ENCODE measurements around the gene PIN1.
A peak's percentile ranks its signal among the peaks of the same experiment; 100 is the strongest.
"Not testable (repeated sequence)": the region's sequence is repeated elsewhere in the genome, so short reads cannot be mapped to it uniquely, and the experiment has no call there.

PIN1 gene

DNA sequence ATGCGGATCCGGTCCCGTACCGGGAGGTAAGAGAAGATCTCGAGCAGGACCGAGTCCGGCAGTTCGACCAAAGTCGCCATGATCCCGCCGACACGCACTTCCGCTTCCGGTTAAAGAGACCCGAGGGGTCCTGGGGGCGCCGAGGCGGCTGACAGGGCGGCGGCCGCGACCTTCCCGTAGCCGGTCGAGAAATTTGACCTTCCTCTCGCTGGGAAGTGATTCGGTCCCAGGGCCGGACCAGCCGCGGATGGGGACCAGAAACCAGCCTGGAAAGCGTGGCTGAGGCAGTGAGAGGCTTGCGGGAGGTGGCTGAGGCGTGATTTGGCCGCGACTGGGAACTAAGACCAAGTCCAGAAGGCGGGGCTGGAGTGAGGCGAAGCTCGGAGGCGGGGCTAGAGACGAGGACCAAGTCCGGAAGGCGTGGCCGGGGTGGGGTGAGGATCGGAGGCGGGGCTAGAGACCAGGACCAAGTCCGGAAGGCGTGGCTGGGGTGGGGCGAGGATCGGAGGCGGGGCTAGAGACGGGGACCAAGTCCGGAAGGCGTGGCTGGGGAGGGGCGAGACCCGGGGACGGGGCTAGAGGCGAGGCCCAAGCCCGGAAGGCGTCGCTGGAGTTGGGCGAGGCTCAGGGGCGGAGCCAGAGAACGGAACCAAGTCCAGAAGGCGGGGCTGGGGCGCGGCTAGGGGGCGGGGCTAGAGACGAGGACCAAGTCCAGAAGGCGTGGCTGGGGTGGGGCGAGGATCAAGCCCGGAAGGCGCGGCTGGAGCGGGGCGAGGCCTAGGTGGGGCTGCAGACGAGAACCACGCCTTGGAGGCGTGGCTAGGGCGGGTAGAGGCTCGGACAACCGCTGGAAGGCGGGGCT lies 16.2 kb upstream of the PIN1 start, which contains the start of gene FBXL12:
Gene FBXL12, minus strand, starts transcription at position 346 of the 862 bp plus-strand sequence. Its CDS starts 266 bp downstream, at position 80.
- peak; percentile 100 for DNase-seq (ENCODE audit: low spot score)

DNA sequence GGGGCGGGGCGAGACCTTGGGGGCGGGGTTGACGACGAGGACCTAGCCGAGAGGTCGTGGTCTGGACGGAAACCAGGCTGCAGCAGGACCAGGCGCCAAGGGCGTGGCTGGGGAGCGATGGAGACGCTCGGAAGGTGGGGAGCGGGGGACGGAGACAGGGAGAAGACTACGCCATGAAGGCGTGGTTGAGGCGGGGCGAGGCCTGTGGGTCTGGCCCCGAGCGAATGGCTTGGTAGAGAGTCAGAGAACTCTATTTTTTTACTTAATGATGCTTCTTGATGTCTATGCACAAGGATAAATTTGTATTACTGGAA lies 15.6 kb upstream of the PIN1 start:
- no peak for DNase-seq (ENCODE audit: low spot score)

DNA sequence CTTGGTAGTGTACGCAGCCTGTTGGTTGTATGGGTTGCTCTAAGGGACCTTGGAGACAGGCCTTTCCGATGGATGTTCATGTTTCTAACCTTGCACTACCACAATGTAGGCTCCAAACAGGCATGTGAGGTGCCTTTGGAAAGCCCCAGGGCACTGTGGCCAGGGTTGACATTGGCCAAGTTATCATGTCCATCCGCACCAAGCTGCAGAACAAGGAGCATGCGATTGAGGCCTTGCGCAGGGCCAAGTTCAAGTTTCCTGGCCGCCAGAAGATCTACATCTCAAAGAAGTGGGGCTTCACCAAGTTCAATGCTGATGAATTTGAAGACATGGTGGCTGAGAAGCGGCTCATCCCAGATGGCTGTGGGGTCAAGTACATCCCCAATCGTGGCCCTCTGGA lies 15.1 kb upstream of the PIN1 start:
- DNase-seq (ENCODE audit: low spot score), result not testable (repeated sequence)

DNA sequence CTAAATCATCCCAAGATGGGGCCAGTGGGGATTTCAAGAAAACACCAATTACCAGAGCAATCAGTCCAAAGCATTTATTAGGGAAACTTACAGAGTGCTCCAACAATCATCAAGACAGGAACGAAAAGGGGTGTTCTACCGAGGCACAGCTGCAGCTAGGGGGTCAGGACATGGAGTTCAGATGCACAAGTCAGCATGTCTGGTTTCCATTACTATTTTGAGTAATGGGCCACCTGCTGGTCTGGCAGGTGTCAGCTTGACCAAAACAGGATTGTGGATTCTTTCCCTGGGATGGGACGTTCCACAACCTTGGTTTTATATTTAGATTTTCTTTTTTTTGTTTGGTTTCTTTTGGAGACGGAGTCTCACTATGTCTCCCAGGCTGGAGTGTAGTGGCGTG lies 11.3 kb upstream of the PIN1 start:
- no peak for DNase-seq (ENCODE audit: low spot score)

DNA sequence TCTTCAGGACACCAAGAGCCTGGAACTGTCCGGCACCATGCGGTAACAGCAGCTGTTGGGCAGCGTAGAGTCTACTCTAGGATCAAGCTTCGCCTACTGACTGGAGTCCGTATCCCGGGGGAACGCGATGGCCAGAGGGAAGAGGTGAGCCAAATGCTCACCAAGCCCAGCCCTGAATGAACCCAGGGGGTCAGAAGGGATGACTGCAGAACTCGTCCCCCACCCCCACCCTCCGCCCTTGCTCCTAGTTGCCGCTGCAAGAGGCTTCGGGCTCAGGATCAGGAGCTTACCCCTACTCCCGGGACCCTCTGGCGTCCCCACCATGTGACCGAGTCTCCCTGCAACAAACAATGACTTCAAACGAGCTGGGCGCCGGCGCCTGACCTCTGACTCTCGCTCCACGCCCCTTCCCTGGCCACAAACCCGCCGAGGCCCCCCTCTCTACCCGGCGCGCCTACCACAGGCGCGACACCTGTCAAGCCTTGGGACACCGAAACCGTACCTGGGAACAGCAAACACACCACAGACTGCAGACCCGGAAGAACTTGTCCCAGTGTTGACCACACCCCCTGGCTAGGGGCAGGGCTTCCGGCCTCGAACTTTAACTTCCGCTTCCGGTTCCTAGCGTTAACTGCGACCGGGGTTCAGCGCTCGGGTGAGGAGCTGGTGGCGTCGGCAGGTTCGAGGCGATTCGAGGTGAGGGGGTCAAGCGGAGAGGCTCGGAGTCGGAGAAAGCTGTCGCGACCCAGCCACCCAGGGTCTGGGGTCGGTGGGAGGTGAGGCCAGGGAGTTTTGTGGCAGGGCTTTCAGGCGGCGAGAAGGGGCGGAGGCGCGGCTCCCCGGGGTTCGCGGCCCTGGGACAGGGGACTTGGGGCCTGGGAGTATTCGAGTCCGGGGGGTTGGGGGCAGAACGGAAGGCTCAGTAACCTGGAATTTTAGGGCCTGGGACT lies 7.6 kb upstream of the PIN1 start, which contains the start of gene UBL5:
Gene UBL5, plus strand, starts transcription at position 630 of the 950 bp plus-strand sequence. CDS start 420 bp downstream, outside the sequence.
- peak; percentile 93 for DNase-seq (ENCODE audit: low spot score)

DNA sequence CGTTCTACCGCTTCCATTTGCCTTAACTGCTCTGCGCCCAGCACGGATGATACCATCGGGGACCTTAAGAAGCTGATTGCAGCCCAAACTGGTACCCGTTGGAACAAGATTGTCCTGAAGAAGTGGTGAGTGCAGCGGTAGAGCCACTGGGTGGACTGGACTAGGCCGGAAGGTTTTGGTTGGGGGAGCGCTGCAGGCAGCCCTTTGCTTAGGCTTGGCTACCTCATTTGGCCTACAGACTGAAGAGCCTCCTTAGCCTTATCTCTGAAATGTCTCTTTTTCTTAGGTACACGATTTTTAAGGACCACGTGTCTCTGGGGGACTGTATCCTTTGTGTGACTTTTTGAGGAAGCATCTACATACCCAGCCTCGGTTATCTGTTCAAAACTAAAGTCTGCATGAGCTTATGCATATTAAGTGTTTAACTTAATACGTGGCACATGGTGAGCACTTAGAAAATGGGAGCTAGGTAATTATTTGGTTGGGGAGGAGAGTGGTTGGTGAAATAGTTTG lies 6.5 kb upstream of the PIN1 start:
- DNase-seq (ENCODE audit: low spot score), result no peak

DNA sequence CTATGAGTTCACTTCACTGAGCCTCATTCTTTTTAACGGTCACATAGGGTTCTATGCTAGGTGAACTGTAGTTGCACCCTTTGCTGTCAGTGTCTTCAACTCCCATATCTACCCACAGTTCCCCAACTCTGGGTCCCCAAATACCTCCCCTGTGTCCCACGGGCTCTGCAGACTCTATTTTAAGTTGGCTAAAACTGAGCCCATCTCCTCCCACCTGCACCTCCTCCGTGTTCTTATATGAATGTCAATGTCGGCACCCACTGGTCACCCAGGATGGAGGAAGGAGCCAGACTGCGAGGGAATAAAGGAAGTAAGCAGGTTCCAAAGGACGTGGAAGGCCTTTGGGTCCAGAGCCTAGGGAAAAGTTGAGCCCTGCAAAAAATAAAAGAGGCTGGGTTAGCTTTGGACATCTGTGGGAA lies 802 bp upstream of the PIN1 start:
- DNase-seq (ENCODE audit: low spot score), result no peak

DNA sequence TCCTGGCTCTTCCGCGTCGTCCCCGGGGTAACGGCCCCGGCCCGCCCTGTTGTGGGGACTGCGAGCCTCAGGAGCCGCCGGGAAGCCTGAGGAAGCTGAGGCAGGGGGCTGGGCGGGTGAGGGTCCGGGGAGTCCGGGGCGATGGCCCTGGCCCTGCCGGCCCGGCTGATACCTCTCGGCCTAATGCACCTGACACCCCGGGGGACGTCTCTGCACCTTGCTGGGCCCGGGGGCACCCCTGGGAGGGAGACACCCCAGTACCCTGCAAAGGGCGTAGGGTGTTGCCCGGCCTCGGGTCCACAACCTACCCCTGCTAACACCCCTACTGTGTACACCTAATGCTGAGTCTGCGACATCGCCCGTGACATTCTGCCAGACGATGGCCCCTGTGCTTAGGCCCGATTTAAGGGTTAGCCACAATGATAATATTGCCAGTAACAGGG lies 410 bp downstream of the PIN1 start:
- no peak for DNase-seq (ENCODE audit: low spot score)

DNA sequence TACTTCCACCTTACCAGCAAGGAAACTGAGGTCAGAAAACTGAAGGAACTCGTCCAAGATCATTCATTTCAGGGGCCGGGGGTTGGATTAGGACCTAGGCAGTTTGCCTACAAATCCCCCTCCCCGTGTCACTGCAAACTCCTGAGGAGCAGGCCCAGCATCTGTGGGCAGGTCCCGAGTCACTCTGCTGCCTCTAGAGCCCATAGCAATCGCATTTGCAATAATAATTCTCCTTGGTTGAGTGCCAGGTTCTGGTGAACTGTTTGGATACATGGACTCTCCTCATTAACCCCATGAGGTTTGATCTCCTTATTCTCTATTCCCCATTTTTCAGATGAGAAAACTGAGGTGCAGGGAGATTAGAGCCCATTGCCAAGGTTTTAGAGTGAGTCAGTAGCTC lies 903 bp downstream of the PIN1 start:
- peak; percentile 12 for DNase-seq (ENCODE audit: low spot score)

DNA sequence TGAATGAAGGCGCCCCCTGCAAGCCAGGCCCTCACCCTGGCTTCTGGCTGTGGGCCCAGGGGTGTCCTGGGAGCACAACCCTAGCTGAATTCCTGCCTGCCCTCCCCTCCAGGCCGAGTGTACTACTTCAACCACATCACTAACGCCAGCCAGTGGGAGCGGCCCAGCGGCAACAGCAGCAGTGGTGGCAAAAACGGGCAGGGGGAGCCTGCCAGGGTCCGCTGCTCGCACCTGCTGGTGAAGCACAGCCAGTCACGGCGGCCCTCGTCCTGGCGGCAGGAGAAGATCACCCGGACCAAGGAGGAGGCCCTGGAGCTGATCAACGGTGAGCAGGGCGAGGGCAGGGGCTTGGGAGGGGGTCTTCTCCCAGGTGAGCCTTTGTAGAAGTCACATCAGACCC lies 3.2 kb downstream of the PIN1 start:
- no peak for DNase-seq (ENCODE audit: low spot score)

DNA sequence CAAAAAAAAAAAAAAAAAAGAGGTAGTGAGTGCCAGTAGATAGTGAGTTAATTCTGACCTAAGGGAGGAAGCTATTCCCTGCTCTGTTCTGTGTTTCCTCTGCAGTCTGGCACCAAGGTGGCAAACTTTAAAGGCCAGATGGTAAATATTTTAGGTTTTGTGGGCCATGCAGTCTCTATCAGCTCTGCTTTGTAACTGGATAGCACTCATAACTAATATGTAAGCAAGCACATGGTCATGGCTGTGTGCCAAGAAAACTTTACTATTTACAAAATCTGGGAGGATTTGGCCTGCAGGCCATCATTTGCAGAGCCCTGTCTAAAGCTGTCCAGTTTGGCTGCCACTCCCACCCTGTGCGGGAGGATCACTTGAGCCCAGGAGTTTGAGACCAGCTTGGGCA lies 4.3 kb downstream of the PIN1 start:
- no peak for DNase-seq (ENCODE audit: low spot score)

DNA sequence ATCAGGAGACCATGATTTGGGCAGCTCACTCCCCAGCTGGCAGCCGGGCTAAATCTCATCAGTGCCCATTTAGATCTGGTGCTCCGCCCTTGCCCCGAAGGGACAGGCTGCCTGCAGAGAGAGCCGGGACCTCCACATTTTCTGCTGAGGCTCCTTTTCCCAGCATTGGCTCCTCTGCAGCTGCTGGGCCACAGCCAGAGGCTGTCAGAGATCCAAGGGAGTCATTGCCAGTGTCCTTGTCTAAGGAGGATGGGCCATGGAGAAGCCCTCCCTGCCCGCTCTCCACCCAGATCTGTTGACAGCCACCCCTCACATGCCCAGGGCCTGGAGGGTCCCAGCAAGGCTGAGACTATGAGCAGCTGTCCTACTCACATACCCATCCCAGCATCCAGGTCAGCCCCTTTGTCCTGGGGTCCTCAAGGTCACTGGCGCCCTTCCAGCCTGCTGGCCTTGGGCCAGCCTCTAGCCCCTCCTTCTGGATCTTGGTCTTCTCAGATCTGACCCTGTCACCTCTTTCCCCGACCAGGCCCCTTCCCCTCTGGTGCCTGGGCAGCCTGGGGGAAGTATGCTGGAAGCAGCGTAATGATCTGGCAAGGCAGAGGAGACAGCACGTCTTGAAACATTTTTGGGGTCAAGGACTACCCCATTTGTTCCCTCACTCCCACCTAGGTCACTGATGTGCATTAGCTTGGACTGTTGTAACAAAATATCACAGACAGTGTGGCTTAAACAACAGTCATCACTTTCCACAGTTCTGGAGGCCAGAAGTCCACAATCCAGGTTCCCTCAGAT lies 7.9 kb downstream of the PIN1 start:
- no peak for DNase-seq (ENCODE audit: low spot score)

DNA sequence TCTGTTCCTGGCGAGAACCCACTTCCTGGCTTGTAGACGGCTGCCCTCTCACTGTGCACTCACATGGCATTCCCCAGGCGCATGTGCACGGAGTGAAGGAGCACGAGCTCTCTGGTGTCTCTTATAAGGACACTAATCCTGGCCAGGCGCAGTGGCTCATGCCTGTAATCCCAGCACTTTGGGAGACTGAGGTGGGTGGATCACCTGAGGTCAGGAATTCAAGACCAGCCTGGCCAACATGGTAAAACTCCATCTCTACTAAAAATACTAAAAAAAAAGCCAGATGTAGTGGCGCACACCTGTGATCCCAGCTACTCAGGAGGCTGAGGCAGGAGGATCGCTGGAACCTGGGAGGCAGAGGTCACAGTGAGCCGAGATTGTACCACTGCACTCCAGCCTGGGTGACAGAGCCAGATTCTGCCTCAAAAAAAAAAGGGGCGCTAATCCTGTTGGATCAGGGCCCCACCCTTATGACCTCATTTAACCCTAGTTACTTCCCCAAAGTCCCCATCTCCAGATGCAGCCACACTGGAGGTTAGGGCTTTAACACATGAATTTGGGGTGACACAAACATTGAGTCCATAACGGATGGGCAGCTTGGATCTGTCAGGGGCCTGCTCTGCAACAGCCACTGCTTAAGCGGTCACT lies 8.6 kb downstream of the PIN1 start:
- DNase-seq (ENCODE audit: low spot score), result not testable (repeated sequence)

DNA sequence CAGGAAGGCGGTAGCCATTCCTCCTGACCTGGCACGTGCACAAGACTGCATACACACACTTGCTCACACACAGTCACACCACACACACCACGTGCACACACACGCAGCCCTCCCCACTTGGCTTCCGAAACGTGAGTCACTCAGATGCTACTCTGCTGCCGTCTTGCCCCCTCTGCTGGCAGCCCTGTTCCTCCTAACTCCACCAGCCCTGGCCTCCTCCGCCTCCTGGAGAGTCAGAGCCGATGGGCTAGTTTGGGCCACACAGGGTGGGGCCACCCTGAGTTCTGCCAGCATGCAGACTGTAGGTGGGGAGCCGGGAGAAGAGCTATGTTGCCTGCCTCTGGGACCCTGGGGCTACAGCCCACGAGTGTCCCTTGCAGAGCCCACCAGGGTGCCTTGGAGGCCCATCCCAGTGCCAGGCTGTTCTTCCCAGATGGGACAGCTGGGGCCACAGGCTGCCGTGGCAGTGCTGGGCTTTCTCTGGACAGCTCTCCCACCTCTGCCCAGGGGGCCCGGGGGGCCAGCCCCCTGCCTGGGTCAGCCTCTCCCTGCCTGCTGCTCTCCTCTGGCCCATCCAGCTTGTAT lies 12.1 kb downstream of the PIN1 start:
- no peak for DNase-seq (ENCODE audit: low spot score)

DNA sequence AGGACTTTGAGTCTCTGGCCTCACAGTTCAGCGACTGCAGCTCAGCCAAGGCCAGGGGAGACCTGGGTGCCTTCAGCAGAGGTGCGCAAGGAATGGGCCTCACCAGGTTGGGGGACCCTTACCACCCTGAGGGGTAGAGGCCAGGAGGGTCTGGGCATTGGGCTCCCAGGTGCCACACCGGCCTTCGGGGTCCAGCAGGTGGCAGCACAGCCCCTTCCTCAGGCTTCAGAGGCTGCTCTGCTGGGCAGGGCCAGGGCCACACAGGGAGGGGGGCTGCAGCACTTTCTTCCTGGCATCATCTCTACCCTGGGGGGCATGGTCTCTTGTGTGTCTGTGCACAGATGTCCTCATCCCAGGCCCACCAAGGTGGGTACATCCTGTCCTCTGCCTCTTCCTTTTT lies 12.9 kb downstream of the PIN1 start:
- no peak for DNase-seq (ENCODE audit: low spot score)

DNA sequence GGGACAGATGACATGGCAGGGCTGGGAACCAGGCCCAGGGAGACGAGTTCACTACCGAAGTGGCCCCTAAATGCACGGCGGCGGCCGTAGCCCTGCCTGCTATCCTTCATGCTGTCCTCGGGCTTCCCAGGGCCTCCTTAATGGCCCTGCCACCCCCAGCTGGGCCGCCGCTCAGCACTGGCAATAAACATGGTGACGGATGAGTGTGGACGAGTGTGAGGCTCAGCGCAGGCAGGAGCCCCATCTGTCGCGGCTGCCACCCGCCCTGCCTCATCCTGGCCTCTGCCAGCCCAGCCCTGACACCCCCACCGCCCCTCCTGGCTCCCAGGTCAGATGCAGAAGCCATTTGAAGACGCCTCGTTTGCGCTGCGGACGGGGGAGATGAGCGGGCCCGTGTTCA lies 13.6 kb downstream of the PIN1 start:
- DNase-seq (ENCODE audit: low spot score), result no peak

DNA sequence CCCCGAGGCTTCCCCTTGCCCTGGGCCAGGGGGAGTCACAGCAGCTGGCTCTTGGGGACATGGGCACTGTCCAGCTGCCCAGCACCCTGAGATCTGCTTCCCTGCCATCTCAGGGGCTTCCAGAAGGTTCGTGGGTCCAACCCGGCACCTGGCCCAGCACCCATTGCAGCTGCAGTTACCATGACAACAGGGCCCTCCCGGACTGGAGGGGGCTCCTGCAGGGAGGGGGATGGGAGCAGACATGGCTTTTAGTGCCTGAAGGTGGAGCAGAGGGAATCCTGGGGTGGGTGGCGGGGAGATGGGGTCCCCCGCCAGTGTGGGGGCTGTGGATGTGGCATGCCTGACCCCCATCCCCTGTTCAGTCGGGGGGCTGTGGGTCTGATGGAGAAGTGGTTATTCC lies 14.7 kb downstream of the PIN1 start:
- DNase-seq (ENCODE audit: low spot score), result no peak

DNA sequence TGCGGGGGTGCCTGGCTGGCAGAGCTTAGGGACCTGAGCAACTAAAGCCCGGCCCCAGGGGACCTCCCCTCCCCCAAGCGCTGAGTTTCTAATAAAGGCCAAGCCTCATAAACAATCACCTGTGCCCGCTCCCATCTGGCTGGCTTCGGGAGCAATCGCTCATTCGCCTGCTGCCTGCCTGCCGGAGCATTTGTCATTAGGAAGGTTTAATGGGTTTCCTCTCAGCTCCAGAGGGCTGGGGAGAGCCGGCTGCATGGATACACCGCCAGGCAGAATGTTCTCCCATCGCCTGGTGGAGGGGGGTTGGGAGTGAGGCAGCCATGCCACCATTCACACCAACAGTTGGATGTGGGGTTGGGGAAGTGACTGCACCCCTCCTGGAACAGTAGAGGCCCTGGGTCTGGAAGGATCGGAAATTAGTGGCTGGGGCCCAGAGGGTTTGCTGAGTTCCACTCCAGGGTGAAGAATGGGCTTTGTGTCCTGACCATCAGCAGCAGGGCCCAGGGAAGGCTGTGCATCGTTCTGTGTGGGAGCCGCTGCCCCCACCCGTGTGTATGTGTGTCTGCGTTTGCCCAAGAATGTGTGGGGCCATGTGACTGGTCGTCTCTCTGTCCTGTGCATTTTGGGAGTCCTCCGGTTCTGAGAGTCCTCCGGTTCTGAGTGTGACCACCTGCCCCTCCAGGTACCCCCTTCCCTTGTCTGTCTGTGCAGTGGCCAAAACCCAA lies 15.3 kb downstream of the PIN1 start:
- DNase-seq (ENCODE audit: low spot score), result no peak

DNA sequence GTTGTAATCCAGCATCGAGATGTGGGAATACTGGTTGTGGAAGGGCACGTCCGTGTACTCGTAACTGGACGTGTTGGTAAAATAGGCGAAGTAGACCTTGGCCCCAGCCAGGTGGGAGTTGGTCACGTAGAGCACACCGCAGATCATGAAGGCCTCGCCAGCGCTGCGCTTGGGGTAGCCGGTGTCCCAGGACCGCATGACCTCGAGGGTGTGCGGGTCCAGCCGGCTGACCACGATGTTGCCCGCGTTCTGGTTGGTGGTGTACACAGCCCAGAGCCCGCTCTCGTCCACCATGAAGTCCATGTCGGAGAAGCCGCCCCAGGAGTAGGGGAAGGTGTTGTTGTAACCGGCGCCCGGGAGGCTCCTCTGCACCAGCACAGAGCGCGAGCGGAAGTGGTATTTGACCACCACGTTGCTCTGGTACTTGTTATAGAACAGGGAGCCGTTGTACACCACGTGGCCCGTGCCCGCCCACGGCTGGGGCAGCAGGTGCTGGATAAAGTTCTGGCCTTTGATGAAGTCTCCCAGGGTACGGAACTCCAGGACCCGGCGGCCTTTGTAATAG lies 19.2 kb downstream of the PIN1 start:
- DNase-seq (ENCODE audit: low spot score), result no peak

DNA sequence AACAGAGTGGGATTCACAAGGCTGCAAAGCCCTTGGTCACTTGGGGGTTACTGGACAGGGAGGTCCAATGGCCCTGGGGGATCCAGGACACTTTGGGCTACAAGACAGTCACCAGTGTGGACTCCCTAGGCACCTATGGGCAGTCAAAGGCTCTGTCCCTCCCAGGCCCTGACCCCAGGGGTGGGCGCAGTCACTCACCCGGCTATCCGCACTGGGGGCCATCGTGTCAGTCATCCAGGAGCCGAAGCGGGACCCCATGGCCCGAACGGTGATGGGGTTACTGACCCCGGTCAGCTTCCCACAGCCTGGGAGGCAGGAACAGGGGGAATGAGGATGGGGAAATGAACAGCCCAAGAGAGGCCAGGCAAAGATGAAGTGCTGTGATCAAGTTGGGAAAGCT lies 21.5 kb downstream of the PIN1 start:
- DNase-seq (ENCODE audit: low spot score), result no peak
